A549 (cell line): ENCODE data around the gene CCDC170. TPM values are rescaled to one million over a fixed set of nuclear protein-coding genes. Genes with fewer than 3 reads are reported as not detected.

Source experiments
- ATAC-seq, 2 experiments: fragments of 200-7000 bp in 1 of 2; fragments of >200 bp in 1 of 2; cut with Nextera tagmentation in 1 of 2; cut with Tn5 transposase in 1 of 2; 3 replicates each; pipeline versions ENCODE4 v1.8.0 to v1.9.1; 2018 to 2020; ENCODE audit warnings: mild to moderate bottlenecking in 1 of 2, moderate library complexity in 1 of 2
- CTCF ChIA-PET: fragments of 300-600 bp; sonication (Branson Sonifier 250); formaldehyde crosslinking; extraction: SDS; loops from one replicate; lab custom pipeline; 2021; ENCODE audit warnings: antibody characterized with exemption, inconsistent platforms; lab: Yijun Ruan, JAX
- POLR2A ChIA-PET: fragments of 350-600 bp; formaldehyde crosslinking; extraction: SDS; loops from one replicate; lab custom pipeline; 2021; ENCODE audit warnings: antibody characterized with exemption, inconsistent platforms; lab: Yijun Ruan, JAX
- DNase-seq, 2 experiments: peaks; one replicate each; pipeline versions ENCODE4 v3.0.0 to v3.0.0-alpha.2; 2011 to 2016; ENCODE audit warnings: low read depth in 1 of 2, low spot score in 1 of 2
- FAIRE-seq: peaks from 2 replicates; lab custom pipeline; 2011; peaks lifted over from hg19 to GRCh38; lab: Jason Lieb, UNC
- H3K27ac ChIP-seq, 2 experiments: fragments of >200 bp; sonication (Bioruptor Twin); formaldehyde crosslinking; 3 replicates each; pipeline ENCODE4 v1.5.1; 2016 to 2017
- H3K4me1 ChIP-seq: fragments of >200 bp; sonication (Bioruptor Twin); formaldehyde crosslinking; 3 replicates; pipeline ENCODE4 v1.6.1; 2016
- H3K4me2 ChIP-seq: fragments of >200 bp; sonication (Bioruptor Twin); formaldehyde crosslinking; 3 replicates; pipeline ENCODE4 v1.6.1; 2016
- H3K4me3 ChIP-seq: fragments of >200 bp; sonication (Bioruptor Twin); formaldehyde crosslinking; 3 replicates; pipeline ENCODE4 v1.5.1; 2016
- H3K9me3 ChIP-seq: fragments of >200 bp; sonication (Bioruptor Twin); formaldehyde crosslinking; 3 replicates; pipeline ENCODE4 v1.6.1; 2016
- ATOH8 ChIP-seq: fragments of 250-450 bp; sonication (Bioruptor Pico); IDR thresholded peaks from 2 replicates; pipeline ENCODE4 v1.5.0; 2020; ENCODE audit warnings: low read depth, mild to moderate bottlenecking, moderate library complexity
- CBX2 ChIP-seq: fragments of 200-600 bp; sonication (generic); IDR thresholded peaks from 2 replicates; pipeline ENCODE4 v1.6.1; 2016; ENCODE audit warnings: low read depth, mild to moderate bottlenecking, borderline replicate concordance
- CTCF ChIP-seq: fragments of >200 bp; sonication (Bioruptor Twin); formaldehyde crosslinking; IDR thresholded peaks from 3 replicates; pipeline ENCODE4 v1.5.1; 2016
- ESRRA ChIP-seq: fragments of 150-350 bp; IDR thresholded peaks from 2 replicates; pipeline ENCODE4 v1.6.1; 2014; ENCODE audit warnings: mild to moderate bottlenecking, low read length, borderline replicate concordance
- GATA3 ChIP-seq: IDR thresholded peaks from 2 replicates; pipeline ENCODE4 v1.6.1; 2012; ENCODE audit warnings: borderline replicate concordance
- HOXA7 ChIP-seq: fragments of 250-450 bp; sonication (Bioruptor Pico); IDR thresholded peaks from 2 replicates; pipeline ENCODE4 v1.5.0; 2020; ENCODE audit warnings: mild to moderate bottlenecking, moderate library complexity
- MAX ChIP-seq: IDR thresholded peaks from 2 replicates; pipeline ENCODE4 v1.6.1; 2012
- NPAS2 ChIP-seq: fragments of 250-450 bp; sonication (Bioruptor Pico); IDR thresholded peaks from 2 replicates; pipeline ENCODE4 v1.8.0; 2022; ENCODE audit warnings: mild to moderate bottlenecking, moderate library complexity, borderline replicate concordance
- RAD21 ChIP-seq, 2 experiments: fragments of >200 bp in 1 of 2; sonication (Bioruptor Twin) in 1 of 2; formaldehyde crosslinking in 1 of 2; IDR thresholded peaks in 1 of 2; conservative IDR thresholded peaks in 1 of 2; 2 replicates in 1 of 2; 3 replicates in 1 of 2; pipeline ENCODE4 v1.6.1; 2012 to 2018; ENCODE audit warnings: inconsistent platforms in 1 of 2
- REST ChIP-seq: fragments of 200-600 bp; sonication (generic); IDR thresholded peaks from 2 replicates; pipeline ENCODE4 v1.6.1; 2016; ENCODE audit warnings: antibody characterized with exemption, mild to moderate bottlenecking, moderate library complexity
- RFX5 ChIP-seq: fragments of 450-650 bp; IDR thresholded peaks from 2 replicates; pipeline ENCODE4 v1.7.1; 2014; ENCODE audit warnings: antibody characterized with exemption, mild to moderate bottlenecking, moderate library complexity
- RNF2 ChIP-seq: fragments of 200-600 bp; sonication (generic); IDR thresholded peaks from 2 replicates; pipeline ENCODE4 v1.6.1; 2016; ENCODE audit warnings: low read depth, mild to moderate bottlenecking, antibody characterized with exemption, moderate library complexity, borderline replicate concordance
- SMC3 ChIP-seq: fragments of >200 bp; sonication (Bioruptor Twin); formaldehyde crosslinking; IDR thresholded peaks from 3 replicates; pipeline ENCODE4 v1.6.1; 2018; ENCODE audit warnings: inconsistent platforms
- TFCP2L1 ChIP-seq: fragments of 250-450 bp; sonication (Bioruptor Pico); IDR thresholded peaks from 2 replicates; pipeline ENCODE4 v1.5.0; 2021; ENCODE audit warnings: mild to moderate bottlenecking
- WGBS: methylation state at CpG from one replicate; pipeline ENCODE4 v1.1.6; 2017; ENCODE audit errors: missing lambda C conversion rate; 5-methylcytosine and 5-hydroxymethylcytosine counted together
- polyA plus RNA-seq, 4 experiments: library from polyadenylated mRNA; depleted of rRNA in 3 of 4; stranded (reverse); fragments of >200 nt; fragmentation: RNase III in 1 of 4; extraction: RNeasy Plus Mini Kit Qiagen cat#74134 plus additional on column Dnase treatment in 1 of 4; gene quantifications; 2 replicates in 3 of 4; 3 replicates in 1 of 4; pipeline ENCODE4 v1.2.3, GENCODE V29; 2011 to 2017
- TF ChIP-seq, protein P1 (sequence below): fragments of >200 bp; sonication (Bioruptor Twin); formaldehyde crosslinking; IDR thresholded peaks from 3 replicates; pipeline ENCODE4 v1.6.1; 2016
- TF ChIP-seq, protein P2 (sequence below): IDR thresholded peaks from 2 replicates; pipeline ENCODE4 v1.6.1; 2012; ENCODE audit warnings: low read depth, borderline replicate concordance
- TF ChIP-seq, protein P3 (sequence below): fragments of 150-350 bp; IDR thresholded peaks from 2 replicates; pipeline ENCODE4 v1.6.1; 2014; ENCODE audit warnings: low read depth, mild to moderate bottlenecking, low read length

Gene CCDC170
- polyA plus RNA-seq, 2 of the 4 experiments (the other 2 are of a cell fraction), result 0.09 to 0.61 TPM

DNA sequence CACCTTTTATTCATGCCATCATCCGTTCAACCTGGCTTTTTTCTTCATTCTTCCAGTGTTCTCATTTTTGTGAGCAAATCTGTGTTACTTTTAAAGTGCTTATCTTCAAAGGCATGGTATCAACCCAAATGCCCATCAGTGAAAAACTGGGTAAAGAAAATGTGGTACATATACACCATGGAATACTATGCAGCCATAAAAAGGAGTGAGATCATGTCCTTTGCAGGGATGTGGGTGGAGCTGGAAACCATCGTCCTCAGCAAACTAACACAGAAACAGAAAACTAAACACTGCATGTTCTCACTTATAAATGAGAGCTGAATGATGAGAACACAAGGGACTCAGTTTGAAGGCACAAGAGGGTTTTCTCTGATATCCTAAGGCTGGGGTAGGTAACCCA, 130.3 kb downstream of the CCDC170 start:
- no peak overlapping the region for H3K4me3 ChIP-seq
- no peak overlapping the region for H3K27ac ChIP-seq
- no peaks in the 10 kb centered on the region for H3K4me1 ChIP-seq
- no peaks in the 10 kb centered on the region for H3K9me3 ChIP-seq
- no peak for ATAC-seq
- ChIA-PET POLR2A (no interaction called here), CTCF (no interaction called here)
- WGBS, result 39% methylated on average over 2 of the region's 2 CpGs
- no peak for FAIRE-seq
- no peak overlapping the region for H3K4me2 ChIP-seq
- no peak for DNase-seq
- TF ChIP-seq RAD21 (conservative IDR thresholded peaks at IDR 0.05 in 1 of 2, IDR thresholded peaks at IDR 0.05 in 1 of 2) (no peak), CTCF (no peak), REST (no peak), RFX5 (no peak), RNF2 (no peak), CBX2 (no peak), TFCP2L1 (CRISPR knock-in tag) (no peak), MAX (no peak), HOXA7 (no peak), ESRRA (no peak), SMC3 (no peak), ATOH8 (CRISPR knock-in tag) (no peak), NPAS2 (no peak), GATA3 (no peak)
- TF ChIP-seq, protein P1, sequence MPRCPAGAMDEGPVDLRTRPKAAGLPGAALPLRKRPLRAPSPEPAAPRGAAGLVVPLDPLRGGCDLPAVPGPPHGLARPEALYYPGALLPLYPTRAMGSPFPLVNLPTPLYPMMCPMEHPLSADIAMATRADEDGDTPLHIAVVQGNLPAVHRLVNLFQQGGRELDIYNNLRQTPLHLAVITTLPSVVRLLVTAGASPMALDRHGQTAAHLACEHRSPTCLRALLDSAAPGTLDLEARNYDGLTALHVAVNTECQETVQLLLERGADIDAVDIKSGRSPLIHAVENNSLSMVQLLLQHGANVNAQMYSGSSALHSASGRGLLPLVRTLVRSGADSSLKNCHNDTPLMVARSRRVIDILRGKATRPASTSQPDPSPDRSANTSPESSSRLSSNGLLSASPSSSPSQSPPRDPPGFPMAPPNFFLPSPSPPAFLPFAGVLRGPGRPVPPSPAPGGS, result no peak
- TF ChIP-seq, protein P2, sequence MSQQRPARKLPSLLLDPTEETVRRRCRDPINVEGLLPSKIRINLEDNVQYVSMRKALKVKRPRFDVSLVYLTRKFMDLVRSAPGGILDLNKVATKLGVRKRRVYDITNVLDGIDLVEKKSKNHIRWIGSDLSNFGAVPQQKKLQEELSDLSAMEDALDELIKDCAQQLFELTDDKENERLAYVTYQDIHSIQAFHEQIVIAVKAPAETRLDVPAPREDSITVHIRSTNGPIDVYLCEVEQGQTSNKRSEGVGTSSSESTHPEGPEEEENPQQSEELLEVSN, result no peak
- TF ChIP-seq, protein P3, sequence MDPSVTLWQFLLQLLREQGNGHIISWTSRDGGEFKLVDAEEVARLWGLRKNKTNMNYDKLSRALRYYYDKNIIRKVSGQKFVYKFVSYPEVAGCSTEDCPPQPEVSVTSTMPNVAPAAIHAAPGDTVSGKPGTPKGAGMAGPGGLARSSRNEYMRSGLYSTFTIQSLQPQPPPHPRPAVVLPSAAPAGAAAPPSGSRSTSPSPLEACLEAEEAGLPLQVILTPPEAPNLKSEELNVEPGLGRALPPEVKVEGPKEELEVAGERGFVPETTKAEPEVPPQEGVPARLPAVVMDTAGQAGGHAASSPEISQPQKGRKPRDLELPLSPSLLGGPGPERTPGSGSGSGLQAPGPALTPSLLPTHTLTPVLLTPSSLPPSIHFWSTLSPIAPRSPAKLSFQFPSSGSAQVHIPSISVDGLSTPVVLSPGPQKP, result no peak
